HL-60 (cell line): Measurements from ENCODE around the gene APOM.

Source experiments
- DNase-seq, 2 experiments: peaks; one replicate each; pipeline ENCODE4 v3.0.0-alpha.2; 2010 to 2020; ENCODE audit warnings: low read depth in 1 of 2, low spot score in 1 of 2
- H3K27ac ChIP-seq: fragments of 250-450 bp; sonication (Bioruptor Pico); replicated peaks from 2 replicates; pipeline ENCODE4 v1.5.1; 2020; ENCODE audit warnings: mild to moderate bottlenecking, moderate library complexity
- H3K27me3 ChIP-seq: fragments of 250-450 bp; sonication (Bioruptor Pico); 2 replicates; pipeline ENCODE4 v1.5.1; 2021; ENCODE audit warnings: mild to moderate bottlenecking, moderate library complexity; ENCODE audit not compliant: insufficient read depth, poor library complexity, severe bottlenecking
- H3K4me3 ChIP-seq: replicated peaks from 2 replicates; pipeline ENCODE4 v1.5.1; 2011; ENCODE audit warnings: mild to moderate bottlenecking, control low read depth, low read length; ENCODE audit not compliant: insufficient read depth
- CTCF ChIP-seq: IDR thresholded peaks from one replicate; pipeline ENCODE4 v1.5.1; 2011; ENCODE audit warnings: low read length, control low read depth, inconsistent platforms; ENCODE audit not compliant: insufficient read depth
- GABPA ChIP-seq: IDR thresholded peaks from 2 replicates; pipeline ENCODE4 v1.6.1; 2012; ENCODE audit warnings: low read depth
- POLR2AphosphoS5 ChIP-seq: IDR thresholded peaks from 2 replicates; pipeline ENCODE4 v1.6.1; 2012; ENCODE audit warnings: low read depth
- REST ChIP-seq: IDR thresholded peaks from 2 replicates; pipeline ENCODE4 v1.6.1; 2012; ENCODE audit warnings: low read depth; ENCODE audit not compliant: insufficient replicate concordance
- SPI1 ChIP-seq: IDR thresholded peaks from 2 replicates; pipeline ENCODE4 v1.6.1; 2012; ENCODE audit warnings: low read depth, mild to moderate bottlenecking, borderline replicate concordance

Gene APOM

GRCh38 chr6:31658158-31658688, 2.5 kb downstream of the APOM start:
- DNase-seq: no peak
- no peak overlapping the region for H3K27ac ChIP-seq
- H3K27me3 ChIP-seq: no peaks in the 10 kb centered on the region
- H3K4me3 ChIP-seq: no peak overlapping the region
- TF ChIP-seq SPI1: no peak
- no peak for TF ChIP-seq POLR2AphosphoS5
- no peak for TF ChIP-seq CTCF
- no peak for TF ChIP-seq GABPA
- no peak for TF ChIP-seq REST

GRCh38 chr6:31658983-31659648, 3.4 kb downstream of the APOM start:
- Histone ChIP-seq H3K27me3 (no peaks in the 10 kb centered on the region), H3K27ac (peak overlapping the region; percentile 66), H3K4me3 (peak overlapping the region; percentile 73)
- 0 out of 2 replicates have a peak, but pooled peaks have one; percentile 9 for TF ChIP-seq POLR2AphosphoS5
- TF ChIP-seq GABPA: no peak
- no peak for DNase-seq

GRCh38 chr6:31659649-31660380, 4.1 kb downstream of the APOM start:
- DNase-seq: peak in 1 of 2 experiments; percentile 59
- Histone ChIP-seq H3K27me3 (no peaks in the 10 kb centered on the region), H3K4me3 (peak overlapping the region; percentile 73), H3K27ac (peak overlapping the region; percentile 66)
- TF ChIP-seq GABPA (no peak), REST (peak; percentile 91), SPI1 (peak; percentile 60)

GRCh38 chr6:31660381-31661261, 4.9 kb downstream of the APOM start, which contains the start of gene C6orf47:
TSS of gene C6orf47 (minus strand) at chr6:31660778. CDS start at chr6:31659947, 831 bp downstream.
- H3K4me3 ChIP-seq: peak within 1 kb of the TSS; percentile 73
- peak within 1 kb of the TSS; percentile 66 for H3K27ac ChIP-seq
- DNase-seq: peak; percentile 67 to 81
- TF ChIP-seq POLR2AphosphoS5: peak; percentile 79
- no peak for TF ChIP-seq CTCF
- H3K27me3 ChIP-seq: no peaks in the 10 kb centered on the region
